WTC11 (cell line): ENCODE data around the gene FBXO3. TPM values are rescaled to one million over a fixed set of nuclear protein-coding genes. Genes with fewer than 3 reads are reported as not detected.

Experiments used
- ATAC-seq: fragments of 200-7000 bp; cut with Tn5 transposase; 2 replicates; pipeline ENCODE4 v1.10.0; 2021; ENCODE audit warnings: mild to moderate bottlenecking, moderate library complexity
- CTCF ChIA-PET: fragments of 300-600 bp; sonication (Branson Sonifier 250); formaldehyde crosslinking; loops from one replicate; lab custom pipeline; 2021; ENCODE audit warnings: antibody characterized with exemption; lab: Charles Lee
- POLR2A ChIA-PET: fragments of 350-600 bp; sonication (Branson Sonifier 250); formaldehyde crosslinking; loops from one replicate; lab custom pipeline; 2021; ENCODE audit warnings: antibody characterized with exemption; lab: Charles Lee
- DNase-seq: peaks from one replicate; pipeline ENCODE4 v3.0.0; 2021; ENCODE audit warnings: low spot score
- H3K27ac Mint-ChIP-seq: 2 replicates; pipeline ENCODE4 v1.8.0; 2021; ENCODE audit warnings: mixed read lengths
- H3K27me3 Mint-ChIP-seq: 2 replicates; pipeline ENCODE4 v1.8.0; 2021; ENCODE audit warnings: low read depth, mild to moderate bottlenecking, moderate library complexity, mixed read lengths
- H3K36me3 Mint-ChIP-seq: 2 replicates; pipeline ENCODE4 v1.8.0; 2021; ENCODE audit warnings: mixed read lengths
- H3K4me1 Mint-ChIP-seq: 2 replicates; pipeline ENCODE4 v1.8.0; 2022; ENCODE audit warnings: mixed read lengths
- H3K4me3 Mint-ChIP-seq: 2 replicates; pipeline ENCODE4 v1.8.0; 2021; ENCODE audit warnings: mild to moderate bottlenecking, moderate library complexity, mixed read lengths
- H3K9me3 Mint-ChIP-seq: 2 replicates; pipeline ENCODE4 v1.8.0; 2021; ENCODE audit warnings: mixed read lengths
- ATF3 ChIP-seq: sonication (generic); formaldehyde crosslinking; conservative IDR thresholded peaks from 2 replicates; pipeline ENCODE4 v1.8.1; 2022; ENCODE audit warnings: mild to moderate bottlenecking, missing genetic modification reagents
- ATF6 ChIP-seq: sonication (generic); formaldehyde crosslinking; IDR thresholded peaks from 2 replicates; pipeline ENCODE4 v1.8.1; 2023; ENCODE audit warnings: mild to moderate bottlenecking, missing genetic modification reagents
- CBFB ChIP-seq: sonication (generic); formaldehyde crosslinking; IDR thresholded peaks from 2 replicates; pipeline ENCODE4 v1.8.1; 2022; ENCODE audit warnings: mild to moderate bottlenecking, low read depth, missing genetic modification reagents
- EMX1 ChIP-seq: fragments of 250-450 bp; sonication (Bioruptor Pico); IDR thresholded peaks from 2 replicates; pipeline ENCODE4 v1.8.0; 2021; ENCODE audit warnings: mild to moderate bottlenecking
- ERG ChIP-seq: fragments of 250-450 bp; sonication (Bioruptor Pico); IDR thresholded peaks from 2 replicates; pipeline ENCODE4 v1.8.0; 2021; ENCODE audit warnings: mild to moderate bottlenecking
- GTF2I ChIP-seq: fragments of 250-450 bp; sonication (Bioruptor Pico); conservative IDR thresholded peaks from 2 replicates; pipeline ENCODE4 v1.4.0; 2021; ENCODE audit warnings: mild to moderate bottlenecking
- HMGA2 ChIP-seq: fragments of 250-450 bp; sonication (Bioruptor Pico); IDR thresholded peaks from 2 replicates; pipeline ENCODE4 v1.4.0; 2021; ENCODE audit warnings: mild to moderate bottlenecking, moderate library complexity
- HMGXB4 ChIP-seq: sonication (generic); formaldehyde crosslinking; IDR thresholded peaks from 2 replicates; pipeline ENCODE4 v1.8.1; 2023; ENCODE audit warnings: mild to moderate bottlenecking, moderate library complexity, missing genetic modification reagents
- KAT7 ChIP-seq: sonication (generic); formaldehyde crosslinking; IDR thresholded peaks from 2 replicates; pipeline ENCODE4 v1.8.1; 2023; ENCODE audit warnings: missing genetic modification reagents, mild to moderate bottlenecking, borderline replicate concordance
- NR3C1 ChIP-seq: sonication (generic); formaldehyde crosslinking; conservative IDR thresholded peaks from 2 replicates; pipeline ENCODE4 v1.8.1; 2023; ENCODE audit warnings: low read depth, mild to moderate bottlenecking, missing genetic modification reagents
- SMAD3 ChIP-seq: sonication (generic); formaldehyde crosslinking; IDR thresholded peaks from 2 replicates; pipeline ENCODE4 v1.8.0; 2022; ENCODE audit warnings: missing genetic modification reagents, mild to moderate bottlenecking, borderline replicate concordance
- SOX15 ChIP-seq: fragments of 250-450 bp; sonication (Bioruptor Pico); IDR thresholded peaks from 2 replicates; pipeline ENCODE4 v1.9.0; 2021; ENCODE audit warnings: mild to moderate bottlenecking
- TEAD1 ChIP-seq: sonication (generic); formaldehyde crosslinking; IDR thresholded peaks from 2 replicates; pipeline ENCODE4 v1.8.0; 2022; ENCODE audit warnings: mild to moderate bottlenecking, missing genetic modification reagents
- TEAD4 ChIP-seq: sonication (generic); formaldehyde crosslinking; IDR thresholded peaks from 2 replicates; pipeline ENCODE4 v1.8.0; 2022; ENCODE audit warnings: mild to moderate bottlenecking, missing genetic modification reagents
- TP53 ChIP-seq: sonication (generic); formaldehyde crosslinking; IDR thresholded peaks from 2 replicates; pipeline ENCODE4 v1.8.1; 2023; ENCODE audit warnings: mild to moderate bottlenecking, missing genetic modification reagents
- USF2 ChIP-seq: sonication (generic); formaldehyde crosslinking; IDR thresholded peaks from 2 replicates; pipeline ENCODE4 v1.8.1; 2023; ENCODE audit warnings: mild to moderate bottlenecking, missing genetic modification reagents, moderate library complexity
- ZBTB43 ChIP-seq: sonication (generic); formaldehyde crosslinking; IDR thresholded peaks from 2 replicates; pipeline ENCODE4 v1.8.1; 2023; ENCODE audit warnings: mild to moderate bottlenecking, missing genetic modification reagents
- ZNF121 ChIP-seq: sonication (generic); formaldehyde crosslinking; IDR thresholded peaks from 2 replicates; pipeline ENCODE4 v1.8.0; 2023; ENCODE audit warnings: missing genetic modification reagents
- ZNF281 ChIP-seq: sonication (generic); formaldehyde crosslinking; IDR thresholded peaks from 2 replicates; pipeline ENCODE4 v1.8.0; 2023; ENCODE audit warnings: mild to moderate bottlenecking, missing genetic modification reagents
- total RNA-seq: library from RNA; stranded (reverse); gene quantifications from 3 replicates; pipeline ENCODE4 v1.2.3, GENCODE V29; 2021

Gene FBXO3
- total RNA-seq, 1 experiment from 2014 or later = 14.5 TPM

- TF ChIP-seq ATF6 (no peak), TP53 (no peak), ERG (no peak), EMX1 (CRISPR knock-in tag) (no peak), ZBTB43 (CRISPR knock-in tag) (no peak), CBFB (no peak), USF2 (CRISPR knock-in tag) (no peak), SOX15 (no peak), KAT7 (no peak), TEAD4 (CRISPR knock-in tag) (no peak), GTF2I (CRISPR knock-in tag) (no peak), ZNF121 (CRISPR knock-in tag) (no peak), ATF3 (CRISPR knock-in tag) (no peak), SMAD3 (no peak), HMGA2 (no peak), ZNF281 (CRISPR knock-in tag) (no peak)
These were observed 75.4 kb downstream of the FBXO3 start (continued) for GRCh38 chr11:33698921-33699320.

DNA sequence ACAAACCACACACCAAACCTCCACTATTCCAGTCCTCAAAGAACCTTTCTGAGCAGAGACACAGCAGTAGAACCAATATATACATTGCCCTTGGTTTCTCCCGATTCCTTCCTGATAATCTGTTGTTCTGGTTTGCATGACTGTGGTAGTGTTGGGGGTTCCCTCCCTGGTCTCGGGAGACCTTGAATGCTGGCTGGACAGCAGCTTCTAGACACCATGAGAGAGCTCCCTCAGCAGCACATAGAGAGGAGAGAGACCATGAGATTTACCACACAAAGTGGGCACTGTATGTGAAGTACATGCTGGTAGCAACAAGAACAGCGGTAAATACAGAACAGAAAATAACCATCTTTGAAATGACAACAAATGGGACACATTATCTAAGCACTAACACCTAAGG, 76.3 kb downstream of the FBXO3 start:
- Mint-ChIP-seq H3K27me3 (peaks cover 16% of the 10 kb centered on the region), H3K36me3 (no peaks in the 10 kb centered on the region), H3K9me3 (no peaks in the 10 kb centered on the region)
- ChIA-PET CTCF (no interaction called here), POLR2A (no interaction called here)
- DNase-seq (no peak), ATAC-seq (no peak)
- no peak for TF ChIP-seq GTF2I (CRISPR knock-in tag)
- no peak for TF ChIP-seq HMGXB4 (CRISPR knock-in tag)
- no peak for TF ChIP-seq NR3C1 (CRISPR knock-in tag)
- TF ChIP-seq TEAD1 (CRISPR knock-in tag) = no peak
- TF ChIP-seq, all 79 proteins: peak for 0
- Mint-ChIP-seq H3K4me1 (peaks cover 30% of the 10 kb centered on the region), H3K27ac (no peak overlapping the region), H3K4me3 (no peak overlapping the region)
